HepG2 (cell line): Measurements from ENCODE around the gene ICAM2. TPM values are rescaled to one million over a fixed set of nuclear protein-coding genes. Genes with fewer than 3 reads are reported as not detected.
A peak's percentile ranks its signal among the peaks of the same experiment; 100 is the strongest.

Experiments used
- AGO1 ChIP-seq: fragments of 200-400 bp; formaldehyde crosslinking; IDR thresholded peaks from 2 replicates; pipeline ENCODE4 v1.6.1; 2017; ENCODE audit warnings: mild to moderate bottlenecking, low read depth, low read length, moderate library complexity; ENCODE audit not compliant: poor library complexity, severe bottlenecking
- CEBPB ChIP-seq: IDR thresholded peaks from 2 replicates; pipeline ENCODE4 v1.6.1; 2011; ENCODE audit warnings: low read depth, low read length, improper control_type of control experiment, borderline replicate concordance
- FOSL2 ChIP-seq: sonication (generic); formaldehyde crosslinking; IDR thresholded peaks from 2 replicates; pipeline ENCODE4 v1.4.0; 2020; ENCODE audit warnings: missing genetic modification reagents
- FOXA3 ChIP-seq: IDR thresholded peaks from 2 replicates; pipeline ENCODE4 v1.6.1; 2016; ENCODE audit warnings: missing genetic modification reagents, missing compliant biosample characterization
- GATAD2A ChIP-seq: IDR thresholded peaks from 2 replicates; pipeline ENCODE4 v1.6.1; 2016
- KLF16 ChIP-seq, 2 experiments: sonication (generic) in 1 of 2; formaldehyde crosslinking in 1 of 2; IDR thresholded peaks; 2 replicates each; pipeline versions ENCODE4 v1.6.1 to v1.8.0; 2016 to 2023; ENCODE audit warnings: missing genetic modification reagents in 2 of 2, missing compliant biosample characterization in 1 of 2
- MED1 ChIP-seq: sonication (generic); formaldehyde crosslinking; IDR thresholded peaks from 2 replicates; pipeline ENCODE4 v1.4.0; 2020; ENCODE audit warnings: missing genetic modification reagents
- NR2F6 ChIP-seq, 2 experiments: IDR thresholded peaks; 2 replicates each; pipeline ENCODE4 v1.6.1; 2016; ENCODE audit warnings: antibody characterized with exemption in 1 of 2, mild to moderate bottlenecking in 1 of 2
- RFXANK ChIP-seq: IDR thresholded peaks from 2 replicates; pipeline ENCODE4 v1.6.1; 2016
- RXRB ChIP-seq: IDR thresholded peaks from 2 replicates; pipeline ENCODE4 v1.6.1; 2016; ENCODE audit warnings: borderline replicate concordance, missing genetic modification reagents, missing compliant biosample characterization
- SALL1 ChIP-seq: sonication (generic); formaldehyde crosslinking; IDR thresholded peaks from 2 replicates; pipeline ENCODE4 v1.8.0; 2022; ENCODE audit warnings: mild to moderate bottlenecking, missing genetic modification reagents
- TBX2 ChIP-seq: sonication (generic); formaldehyde crosslinking; IDR thresholded peaks from 2 replicates; pipeline ENCODE4 v1.5.0; 2020; ENCODE audit warnings: missing genetic modification reagents, mild to moderate bottlenecking, borderline replicate concordance
- ZNF674 ChIP-seq: sonication (generic); formaldehyde crosslinking; IDR thresholded peaks from 2 replicates; pipeline ENCODE4 v1.5.0; 2020; ENCODE audit warnings: low read depth, mild to moderate bottlenecking, missing genetic modification reagents
- ZNF777 ChIP-seq: sonication (generic); formaldehyde crosslinking; IDR thresholded peaks from 2 replicates; pipeline ENCODE4 v1.4.0; 2020; ENCODE audit warnings: missing genetic modification reagents
- ZSCAN9 ChIP-seq: IDR thresholded peaks from 2 replicates; pipeline ENCODE4 v1.6.1; 2016; ENCODE audit warnings: borderline replicate concordance
- polyA plus RNA-seq, 8 experiments: library from polyadenylated mRNA; depleted of rRNA in 3 of 8; stranded (reverse) in 7 of 8; unstranded in 1 of 8; fragments of >200 nt; fragmentation: Illumina TruSeq in 4 of 8; extraction: Trizol in 4 of 8; gene quantifications; 2 replicates each; pipeline versions ENCODE4 v1.2.1 to v1.2.3, GENCODE V29; 2011 to 2016; ENCODE audit warnings: low read depth in 4 of 8, missing spikeins in 1 of 8, mixed read lengths in 1 of 8; ENCODE audit not compliant: insufficient read depth in 1 of 8
- total RNA-seq, 5 experiments: library from RNA; depleted of rRNA; stranded (reverse); fragments of >200 nt; fragmentation: Illumina TruSeq; extraction: Trizol; gene quantifications; 2 replicates each; pipeline ENCODE4 v1.2.3, GENCODE V29; 2016; ENCODE audit warnings: low read depth in 1 of 5
- TF ChIP-seq, protein P1 (sequence below): sonication (generic); formaldehyde crosslinking; conservative IDR thresholded peaks from 2 replicates; pipeline ENCODE4 v1.4.0; 2020; ENCODE audit warnings: mild to moderate bottlenecking, missing genetic modification reagents, moderate library complexity
- TF ChIP-seq, protein P2 (sequence below): sonication (generic); formaldehyde crosslinking; IDR thresholded peaks from 2 replicates; pipeline ENCODE4 v1.5.1; 2020; ENCODE audit warnings: mild to moderate bottlenecking, missing genetic modification reagents, moderate library complexity
- TF ChIP-seq, protein P3 (sequence below): sonication (generic); formaldehyde crosslinking; IDR thresholded peaks from 2 replicates; pipeline ENCODE4 v1.4.0; 2020; ENCODE audit warnings: missing genetic modification reagents, borderline replicate concordance
- TF ChIP-seq, protein P4 (sequence below), 2 experiments: fragments of 450-650 bp in 1 of 2; sonication (generic) in 1 of 2; formaldehyde crosslinking; IDR thresholded peaks; 2 replicates each; pipeline versions ENCODE4 v1.5.0 to v1.8.0; 2020 to 2022; ENCODE audit warnings: mild to moderate bottlenecking in 1 of 2, missing genetic modification reagents in 1 of 2

The ICAM2 gene
- total and polyA plus RNA-seq, 2 of the 13 experiments (the other 11 are each of a cell fraction or from before 2014, with no cell fraction given) = 10.9 to 20.8 TPM

DNA sequence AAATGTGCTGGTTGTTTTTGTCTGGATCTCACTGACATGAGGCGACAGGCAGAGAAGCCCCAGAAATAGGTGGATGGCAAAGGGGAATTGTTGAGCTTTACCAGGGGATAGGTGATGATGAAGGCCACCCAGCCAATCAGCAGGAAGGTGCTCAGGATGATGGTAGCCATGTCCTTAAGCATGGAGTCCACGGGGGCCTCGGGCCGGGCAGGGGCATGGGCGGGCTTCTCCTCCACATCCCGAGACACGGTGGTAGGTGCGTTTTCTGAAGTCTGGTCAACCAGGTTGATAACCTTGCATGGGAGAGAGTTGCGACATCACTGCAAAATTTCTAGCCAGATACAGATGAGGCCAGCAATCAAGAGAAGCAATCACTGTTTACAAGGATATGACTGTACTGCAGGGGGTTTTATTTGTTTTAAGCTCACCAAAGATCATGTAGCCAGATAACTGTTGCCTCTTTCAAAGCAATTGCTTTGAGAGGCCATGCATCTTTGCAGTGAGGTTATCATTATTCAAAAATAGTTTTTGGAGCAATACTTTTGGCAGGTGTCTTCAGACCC is 37.3 kb upstream of the ICAM2 start (continued):
- TF ChIP-seq, protein P1, sequence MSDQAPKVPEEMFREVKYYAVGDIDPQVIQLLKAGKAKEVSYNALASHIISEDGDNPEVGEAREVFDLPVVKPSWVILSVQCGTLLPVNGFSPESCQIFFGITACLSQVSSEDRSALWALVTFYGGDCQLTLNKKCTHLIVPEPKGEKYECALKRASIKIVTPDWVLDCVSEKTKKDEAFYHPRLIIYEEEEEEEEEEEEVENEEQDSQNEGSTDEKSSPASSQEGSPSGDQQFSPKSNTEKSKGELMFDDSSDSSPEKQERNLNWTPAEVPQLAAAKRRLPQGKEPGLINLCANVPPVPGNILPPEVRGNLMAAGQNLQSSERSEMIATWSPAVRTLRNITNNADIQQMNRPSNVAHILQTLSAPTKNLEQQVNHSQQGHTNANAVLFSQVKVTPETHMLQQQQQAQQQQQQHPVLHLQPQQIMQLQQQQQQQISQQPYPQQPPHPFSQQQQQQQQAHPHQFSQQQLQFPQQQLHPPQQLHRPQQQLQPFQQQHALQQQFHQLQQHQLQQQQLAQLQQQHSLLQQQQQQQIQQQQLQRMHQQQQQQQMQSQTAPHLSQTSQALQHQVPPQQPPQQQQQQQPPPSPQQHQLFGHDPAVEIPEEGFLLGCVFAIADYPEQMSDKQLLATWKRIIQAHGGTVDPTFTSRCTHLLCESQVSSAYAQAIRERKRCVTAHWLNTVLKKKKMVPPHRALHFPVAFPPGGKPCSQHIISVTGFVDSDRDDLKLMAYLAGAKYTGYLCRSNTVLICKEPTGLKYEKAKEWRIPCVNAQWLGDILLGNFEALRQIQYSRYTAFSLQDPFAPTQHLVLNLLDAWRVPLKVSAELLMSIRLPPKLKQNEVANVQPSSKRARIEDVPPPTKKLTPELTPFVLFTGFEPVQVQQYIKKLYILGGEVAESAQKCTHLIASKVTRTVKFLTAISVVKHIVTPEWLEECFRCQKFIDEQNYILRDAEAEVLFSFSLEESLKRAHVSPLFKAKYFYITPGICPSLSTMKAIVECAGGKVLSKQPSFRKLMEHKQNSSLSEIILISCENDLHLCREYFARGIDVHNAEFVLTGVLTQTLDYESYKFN (CRISPR knock-in tag) = peak; percentile 41
- TF ChIP-seq ZNF777 (CRISPR knock-in tag) = no peak
- peak; percentile 71 for TF ChIP-seq FOXA3 (CRISPR knock-in tag)
- TF ChIP-seq NR2F6 (IDR thresholded peaks at IDR 0.05) = no peak
- peak; percentile 14; the same call in 1 of the 2 replicates for TF ChIP-seq NR2F6 (CRISPR knock-in tag; IDR thresholded peaks at IDR 0.05)
- no peak for TF ChIP-seq ZSCAN9
- peak; percentile 62; the same call in 1 of the 2 replicates for TF ChIP-seq GATAD2A (CRISPR knock-in tag)
- TF ChIP-seq KLF16 (CRISPR knock-in tag; IDR thresholded peaks at IDR 0.05) = no peak
- no peak for TF ChIP-seq AGO1
- TF ChIP-seq RFXANK (CRISPR knock-in tag) = peak; percentile 48; the same call in 1 of the 2 replicates
- TF ChIP-seq FOSL2 (CRISPR knock-in tag) = peak; percentile 84
- peak; percentile 37; the same call in 1 of the 2 replicates for TF ChIP-seq MED1 (CRISPR knock-in tag)
- TF ChIP-seq, protein P2, sequence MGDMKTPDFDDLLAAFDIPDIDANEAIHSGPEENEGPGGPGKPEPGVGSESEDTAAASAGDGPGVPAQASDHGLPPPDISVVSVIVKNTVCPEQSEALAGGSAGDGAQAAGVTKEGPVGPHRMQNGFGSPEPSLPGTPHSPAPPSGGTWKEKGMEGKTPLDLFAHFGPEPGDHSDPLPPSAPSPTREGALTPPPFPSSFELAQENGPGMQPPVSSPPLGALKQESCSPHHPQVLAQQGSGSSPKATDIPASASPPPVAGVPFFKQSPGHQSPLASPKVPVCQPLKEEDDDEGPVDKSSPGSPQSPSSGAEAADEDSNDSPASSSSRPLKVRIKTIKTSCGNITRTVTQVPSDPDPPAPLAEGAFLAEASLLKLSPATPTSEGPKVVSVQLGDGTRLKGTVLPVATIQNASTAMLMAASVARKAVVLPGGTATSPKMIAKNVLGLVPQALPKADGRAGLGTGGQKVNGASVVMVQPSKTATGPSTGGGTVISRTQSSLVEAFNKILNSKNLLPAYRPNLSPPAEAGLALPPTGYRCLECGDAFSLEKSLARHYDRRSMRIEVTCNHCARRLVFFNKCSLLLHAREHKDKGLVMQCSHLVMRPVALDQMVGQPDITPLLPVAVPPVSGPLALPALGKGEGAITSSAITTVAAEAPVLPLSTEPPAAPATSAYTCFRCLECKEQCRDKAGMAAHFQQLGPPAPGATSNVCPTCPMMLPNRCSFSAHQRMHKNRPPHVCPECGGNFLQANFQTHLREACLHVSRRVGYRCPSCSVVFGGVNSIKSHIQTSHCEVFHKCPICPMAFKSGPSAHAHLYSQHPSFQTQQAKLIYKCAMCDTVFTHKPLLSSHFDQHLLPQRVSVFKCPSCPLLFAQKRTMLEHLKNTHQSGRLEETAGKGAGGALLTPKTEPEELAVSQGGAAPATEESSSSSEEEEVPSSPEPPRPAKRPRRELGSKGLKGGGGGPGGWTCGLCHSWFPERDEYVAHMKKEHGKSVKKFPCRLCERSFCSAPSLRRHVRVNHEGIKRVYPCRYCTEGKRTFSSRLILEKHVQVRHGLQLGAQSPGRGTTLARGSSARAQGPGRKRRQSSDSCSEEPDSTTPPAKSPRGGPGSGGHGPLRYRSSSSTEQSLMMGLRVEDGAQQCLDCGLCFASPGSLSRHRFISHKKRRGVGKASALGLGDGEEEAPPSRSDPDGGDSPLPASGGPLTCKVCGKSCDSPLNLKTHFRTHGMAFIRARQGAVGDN (CRISPR knock-in tag) = peak; percentile 44; the same call in 1 of the 2 replicates
- TF ChIP-seq SALL1 (CRISPR knock-in tag) = peak; percentile 42
- 0 out of 2 replicates have a peak, but pooled peaks have one; percentile 10 for TF ChIP-seq RXRB
- TF ChIP-seq, protein P3, sequence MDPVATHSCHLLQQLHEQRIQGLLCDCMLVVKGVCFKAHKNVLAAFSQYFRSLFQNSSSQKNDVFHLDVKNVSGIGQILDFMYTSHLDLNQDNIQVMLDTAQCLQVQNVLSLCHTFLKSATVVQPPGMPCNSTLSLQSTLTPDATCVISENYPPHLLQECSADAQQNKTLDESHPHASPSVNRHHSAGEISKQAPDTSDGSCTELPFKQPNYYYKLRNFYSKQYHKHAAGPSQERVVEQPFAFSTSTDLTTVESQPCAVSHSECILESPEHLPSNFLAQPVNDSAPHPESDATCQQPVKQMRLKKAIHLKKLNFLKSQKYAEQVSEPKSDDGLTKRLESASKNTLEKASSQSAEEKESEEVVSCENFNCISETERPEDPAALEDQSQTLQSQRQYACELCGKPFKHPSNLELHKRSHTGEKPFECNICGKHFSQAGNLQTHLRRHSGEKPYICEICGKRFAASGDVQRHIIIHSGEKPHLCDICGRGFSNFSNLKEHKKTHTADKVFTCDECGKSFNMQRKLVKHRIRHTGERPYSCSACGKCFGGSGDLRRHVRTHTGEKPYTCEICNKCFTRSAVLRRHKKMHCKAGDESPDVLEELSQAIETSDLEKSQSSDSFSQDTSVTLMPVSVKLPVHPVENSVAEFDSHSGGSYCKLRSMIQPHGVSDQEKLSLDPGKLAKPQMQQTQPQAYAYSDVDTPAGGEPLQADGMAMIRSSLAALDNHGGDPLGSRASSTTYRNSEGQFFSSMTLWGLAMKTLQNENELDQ (CRISPR knock-in tag) = no peak
- peak; percentile 98 for TF ChIP-seq CEBPB
- peak; percentile 24; the same call in 1 of the 2 replicates for TF ChIP-seq TBX2 (CRISPR knock-in tag)
- no peak for TF ChIP-seq ZNF674 (CRISPR knock-in tag)
- TF ChIP-seq, protein P4, sequence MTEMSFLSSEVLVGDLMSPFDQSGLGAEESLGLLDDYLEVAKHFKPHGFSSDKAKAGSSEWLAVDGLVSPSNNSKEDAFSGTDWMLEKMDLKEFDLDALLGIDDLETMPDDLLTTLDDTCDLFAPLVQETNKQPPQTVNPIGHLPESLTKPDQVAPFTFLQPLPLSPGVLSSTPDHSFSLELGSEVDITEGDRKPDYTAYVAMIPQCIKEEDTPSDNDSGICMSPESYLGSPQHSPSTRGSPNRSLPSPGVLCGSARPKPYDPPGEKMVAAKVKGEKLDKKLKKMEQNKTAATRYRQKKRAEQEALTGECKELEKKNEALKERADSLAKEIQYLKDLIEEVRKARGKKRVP (CRISPR knock-in tag; IDR thresholded peaks at IDR 0.05) = peak in 1 of 2 experiments; percentile 46; a peak in 1 of 4 replicates
